Urothelium cell line (cell line): Measurements from ENCODE around the gene GTSE1.

Source experiments
- DNase-seq: peaks from one replicate; pipeline ENCODE4 v3.0.0; 2011; ENCODE audit warnings: low spot score, mixed read lengths
- FAIRE-seq: peaks from 2 replicates; lab custom pipeline; 2011; peaks lifted over from hg19 to GRCh38; lab: Jason Lieb, UNC

Gene GTSE1

GRCh38 chr22:46376111-46376510 is 79.4 kb downstream of the GTSE1 start:
- no peak for DNase-seq
- no peak for FAIRE-seq

DNA sequence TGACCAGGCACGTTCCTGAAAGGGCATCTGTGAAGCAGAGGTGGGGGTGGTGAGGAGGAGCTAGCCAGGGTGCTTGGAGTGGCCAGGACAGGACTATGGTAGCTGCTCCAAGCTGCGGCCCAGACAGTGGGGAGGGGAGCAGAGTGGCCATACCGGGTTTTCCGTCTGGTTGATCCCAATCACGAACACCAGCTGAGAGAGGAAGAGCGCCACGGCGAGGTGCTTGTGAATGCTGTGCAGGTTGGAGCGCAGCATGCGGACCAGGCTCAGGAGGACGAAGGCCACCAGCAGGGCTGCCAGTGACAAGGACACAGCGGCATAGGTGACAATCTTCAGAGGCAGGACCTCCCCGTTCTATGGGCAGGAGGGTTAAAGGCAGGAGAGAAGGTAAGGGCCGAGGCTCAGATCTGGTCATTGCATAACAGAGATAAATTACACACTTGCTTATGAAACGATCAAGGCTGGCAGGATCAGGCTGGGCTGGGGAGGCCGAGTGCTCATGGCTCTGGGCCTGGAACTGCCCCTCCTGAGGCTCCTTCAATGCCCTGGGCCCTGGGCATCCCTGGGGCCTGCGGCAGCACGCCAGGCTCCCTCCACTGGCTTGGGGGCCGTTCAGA is 80.3 kb downstream of the GTSE1 start:
- no peak for FAIRE-seq

DNA sequence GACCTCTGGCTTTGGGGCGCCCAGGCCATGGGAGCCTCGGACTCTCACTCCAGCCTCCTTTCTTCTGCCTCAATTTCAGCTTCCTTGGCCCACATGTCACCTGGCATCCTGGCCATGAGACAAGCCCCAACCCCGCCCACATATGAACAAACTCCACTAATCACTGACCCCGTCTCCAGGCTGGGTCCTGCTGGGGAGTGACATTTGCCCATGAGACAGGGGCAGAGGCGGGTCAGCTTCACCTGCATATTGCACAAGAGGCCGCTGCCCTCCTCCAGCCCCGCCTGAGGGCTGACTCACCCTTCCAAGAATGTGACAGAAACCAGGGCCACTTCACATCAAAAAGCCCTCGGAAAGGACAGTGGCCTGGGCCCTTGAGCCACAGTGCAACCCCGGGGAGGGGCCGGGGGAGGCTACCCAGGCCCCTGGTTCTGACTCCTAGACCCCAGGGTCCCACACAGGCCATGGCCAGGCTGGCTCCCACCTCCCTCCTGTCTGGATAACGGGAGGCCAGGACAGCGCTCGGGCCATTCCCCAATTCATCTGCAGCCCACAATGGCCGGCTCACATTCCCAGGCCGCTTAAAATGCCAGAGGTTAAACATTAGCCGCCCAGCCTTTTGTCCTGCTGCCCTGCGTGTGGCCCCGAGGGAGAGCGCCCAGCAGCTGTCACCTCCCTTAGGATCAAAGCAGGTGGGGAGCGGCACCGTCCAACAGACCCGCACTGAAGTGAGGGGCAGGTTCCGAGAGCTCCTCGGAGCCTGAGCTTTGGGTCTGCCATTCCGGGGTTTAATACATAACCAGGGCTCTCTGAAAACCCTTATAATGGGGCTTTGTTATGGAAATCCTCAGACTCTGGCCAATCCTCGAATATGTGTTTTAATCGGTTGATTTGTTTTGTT is 81.1 kb downstream of the GTSE1 start:
- peak; percentile 92 for FAIRE-seq

More for the DNA sequence above, 80.3 kb downstream of the GTSE1 start:
- DNase-seq, result no peak

DNA sequence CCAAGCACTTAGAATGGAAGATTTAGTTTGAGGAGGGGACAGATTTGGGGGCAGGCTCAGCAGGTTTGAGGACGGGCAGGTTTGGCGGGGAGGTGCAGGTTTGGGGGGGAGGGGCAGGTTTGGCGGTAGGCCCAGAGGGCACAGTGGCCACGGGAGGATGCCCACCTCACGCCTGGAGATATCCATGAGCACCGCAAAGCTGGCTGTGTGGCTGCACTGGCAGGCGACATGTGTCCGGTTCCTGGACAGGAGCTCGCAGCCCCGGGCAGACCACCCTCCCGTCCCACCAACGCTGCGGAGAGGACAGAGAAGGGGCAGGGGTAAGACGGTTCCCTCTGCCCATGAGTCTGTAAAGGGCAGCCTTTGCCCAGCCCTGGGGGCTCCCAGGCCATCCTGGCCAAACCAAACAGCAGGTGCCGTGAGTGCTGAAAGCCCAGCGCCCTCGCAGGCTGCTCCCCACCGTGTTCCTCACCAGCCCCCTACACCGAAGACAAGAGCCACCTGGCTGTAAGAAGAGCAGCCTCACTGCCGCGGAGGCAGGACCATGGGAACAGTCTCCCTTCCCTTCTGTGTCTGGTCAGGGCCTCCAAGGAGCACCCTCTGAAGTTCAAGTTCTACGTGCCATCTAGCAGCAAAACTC is 81.9 kb downstream of the GTSE1 start:
- FAIRE-seq, result no peak

More for the DNA sequence above, 81.1 kb downstream of the GTSE1 start:
- peak; percentile 86 for DNase-seq

DNA sequence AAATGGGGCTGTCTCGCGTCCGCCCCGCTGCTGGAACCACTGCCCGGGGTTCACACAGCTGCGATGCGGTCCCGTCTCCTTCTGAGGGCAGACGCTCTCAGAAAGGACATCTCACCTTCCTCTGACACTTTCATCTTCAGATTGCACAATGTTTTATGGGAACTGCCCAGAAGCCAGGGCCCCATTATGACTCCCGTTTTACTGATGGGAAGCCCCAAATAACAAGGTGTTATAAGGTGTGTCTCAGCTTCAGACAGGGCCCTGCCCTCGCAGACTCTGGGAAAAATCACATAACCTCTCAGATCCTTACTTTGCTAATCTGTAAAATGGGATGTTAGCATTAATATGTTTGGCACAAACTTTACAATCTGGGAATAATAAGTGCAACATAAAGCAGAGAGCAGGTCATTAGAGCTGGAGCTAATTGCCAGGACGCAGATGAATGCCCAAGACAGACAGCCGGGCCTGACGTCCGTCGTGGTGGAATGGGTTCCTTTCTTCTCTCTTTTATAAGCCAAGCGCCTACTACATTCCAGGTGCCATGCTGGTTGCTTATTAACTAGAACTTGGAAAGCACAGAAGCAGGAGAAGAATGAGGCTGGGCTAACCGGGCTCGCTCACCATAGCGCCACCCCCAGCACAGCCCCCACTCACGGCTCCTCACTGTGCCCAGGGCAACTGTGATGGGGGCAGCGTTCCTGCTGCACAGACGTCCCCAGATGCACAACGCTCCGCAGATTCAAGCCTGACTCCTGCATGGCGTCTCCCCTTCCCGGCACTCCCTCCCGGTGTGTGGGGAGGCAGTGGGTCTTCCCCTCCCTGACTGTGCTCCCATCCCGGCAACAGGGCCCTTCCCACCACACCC is 82.6 kb downstream of the GTSE1 start:
- DNase-seq (no peak), FAIRE-seq (no peak)

More for the DNA sequence above, 81.9 kb downstream of the GTSE1 start:
- DNase-seq, result no peak

DNA sequence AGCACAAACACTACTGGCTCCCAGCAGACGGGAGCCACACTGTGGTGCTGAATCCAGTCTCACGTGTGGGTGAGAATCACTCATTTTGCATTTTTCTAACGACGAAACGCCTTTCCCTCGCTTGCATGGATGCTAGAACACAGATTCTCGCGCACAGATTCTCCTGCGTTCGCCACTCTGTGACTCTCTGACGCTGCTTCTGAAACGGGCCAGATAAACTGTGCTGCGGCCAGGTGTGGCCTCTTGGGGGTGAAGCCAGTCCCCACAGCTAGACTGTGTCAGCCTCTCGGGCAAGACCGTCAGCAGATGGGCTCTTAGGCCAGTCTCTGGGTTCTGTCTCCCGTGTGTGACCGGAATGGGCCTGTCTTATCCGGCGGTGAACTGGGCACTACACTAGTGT is 83.4 kb downstream of the GTSE1 start:
- no peak for DNase-seq
- FAIRE-seq, result peak; percentile 23
